IPS-15b (cell line): ENCODE measurements around the gene ELAVL4.

Source experiments
- H3K27me3 ChIP-seq: one replicate; pipeline ENCODE4 v1.6.1; 2013; ENCODE audit warnings: low read length; ENCODE audit not compliant: control insufficient read depth, insufficient read depth
- H3K36me3 ChIP-seq: one replicate; pipeline ENCODE4 v1.6.1; 2013; ENCODE audit warnings: low read length; ENCODE audit not compliant: control insufficient read depth, insufficient read depth
- H3K4me1 ChIP-seq: one replicate; pipeline ENCODE4 v1.6.1; 2013; ENCODE audit warnings: mild to moderate bottlenecking, low read length; ENCODE audit not compliant: control insufficient read depth, insufficient read depth
- H3K4me3 ChIP-seq: one replicate; pipeline ENCODE4 v1.5.1; 2013; ENCODE audit warnings: low read depth, low read length
- H3K9ac ChIP-seq: one replicate; pipeline ENCODE4 v1.6.1; 2013; ENCODE audit warnings: low read depth, mild to moderate bottlenecking, low read length
- H3K9me3 ChIP-seq: one replicate; pipeline ENCODE4 v1.6.1; 2013; ENCODE audit warnings: mild to moderate bottlenecking, low read length; ENCODE audit not compliant: control insufficient read depth, insufficient read depth

ELAVL4 gene

GRCh38 chr1:50189369-50189768, 80.6 kb downstream of the ELAVL4 start:
- H3K4me1 ChIP-seq, result no peaks in the 10 kb centered on the region
- no peaks in the 10 kb centered on the region for H3K27me3 ChIP-seq
- H3K36me3 ChIP-seq, result no peaks in the 10 kb centered on the region
- H3K9me3 ChIP-seq, result no peaks in the 10 kb centered on the region
- no peak overlapping the region for H3K9ac ChIP-seq
- no peak overlapping the region for H3K4me3 ChIP-seq

DNA sequence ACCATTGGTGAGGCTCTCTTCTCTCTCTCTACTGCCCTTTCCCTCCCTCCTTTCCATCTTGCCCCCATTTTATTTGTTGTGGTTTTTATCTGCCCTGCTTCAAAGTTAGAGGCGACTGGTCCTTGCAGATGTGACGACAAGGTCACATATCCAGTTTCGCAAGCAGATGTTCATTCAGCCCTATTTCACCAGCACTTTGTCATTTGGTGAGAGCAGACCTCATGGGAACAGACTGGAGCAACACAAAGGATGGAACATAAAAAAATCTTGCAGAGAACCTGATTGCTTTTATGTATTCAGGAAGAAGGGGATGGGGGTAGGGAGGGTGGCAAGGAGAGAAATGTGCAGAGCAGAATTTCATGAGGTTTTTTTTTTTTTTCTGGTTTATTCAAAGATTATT, 84.3 kb downstream of the ELAVL4 start:
- Histone ChIP-seq H3K36me3 (no peaks in the 10 kb centered on the region), H3K9ac (no peak overlapping the region), H3K4me1 (no peaks in the 10 kb centered on the region), H3K4me3 (no peak overlapping the region), H3K9me3 (no peaks in the 10 kb centered on the region), H3K27me3 (no peaks in the 10 kb centered on the region)

GRCh38 chr1:50195205-50195604, 86.5 kb downstream of the ELAVL4 start:
- H3K9ac ChIP-seq, result no peak overlapping the region
- no peaks in the 10 kb centered on the region for H3K9me3 ChIP-seq
- H3K36me3 ChIP-seq, result no peaks in the 10 kb centered on the region
- H3K27me3 ChIP-seq, result no peaks in the 10 kb centered on the region
- no peaks in the 10 kb centered on the region for H3K4me1 ChIP-seq
- H3K4me3 ChIP-seq, result no peak overlapping the region

DNA sequence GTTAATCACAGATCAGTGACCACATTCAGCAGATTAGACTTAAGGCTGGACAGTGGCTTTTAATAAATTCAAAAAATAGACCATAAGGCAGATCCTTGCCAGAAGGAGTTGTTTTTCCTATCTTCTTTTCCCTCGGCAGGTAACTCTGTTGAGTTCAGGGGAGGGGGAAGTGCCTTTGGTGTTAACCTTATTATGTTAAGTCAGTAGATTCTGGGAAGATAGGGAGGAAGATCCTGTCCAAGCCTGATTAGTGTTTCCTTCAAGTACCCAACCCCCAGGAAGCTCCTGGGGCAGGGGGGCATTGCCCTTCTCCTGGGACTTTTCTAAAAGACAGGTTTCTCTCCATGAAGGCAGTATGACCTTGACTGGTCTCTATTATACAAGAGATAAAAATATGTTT, 87.4 kb downstream of the ELAVL4 start:
- no peaks in the 10 kb centered on the region for H3K9me3 ChIP-seq
- no peaks in the 10 kb centered on the region for H3K36me3 ChIP-seq

GRCh38 chr1:50197216-50197615, 88.5 kb downstream of the ELAVL4 start:
- Histone ChIP-seq H3K9me3 (no peaks in the 10 kb centered on the region), H3K9ac (no peak overlapping the region), H3K27me3 (no peaks in the 10 kb centered on the region), H3K4me1 (no peaks in the 10 kb centered on the region), H3K36me3 (no peaks in the 10 kb centered on the region), H3K4me3 (no peak overlapping the region)

More for the DNA sequence above, 87.4 kb downstream of the ELAVL4 start:
- Histone ChIP-seq H3K4me3 (no peak overlapping the region), H3K4me1 (no peaks in the 10 kb centered on the region), H3K27me3 (no peaks in the 10 kb centered on the region), H3K9ac (no peak overlapping the region)

DNA sequence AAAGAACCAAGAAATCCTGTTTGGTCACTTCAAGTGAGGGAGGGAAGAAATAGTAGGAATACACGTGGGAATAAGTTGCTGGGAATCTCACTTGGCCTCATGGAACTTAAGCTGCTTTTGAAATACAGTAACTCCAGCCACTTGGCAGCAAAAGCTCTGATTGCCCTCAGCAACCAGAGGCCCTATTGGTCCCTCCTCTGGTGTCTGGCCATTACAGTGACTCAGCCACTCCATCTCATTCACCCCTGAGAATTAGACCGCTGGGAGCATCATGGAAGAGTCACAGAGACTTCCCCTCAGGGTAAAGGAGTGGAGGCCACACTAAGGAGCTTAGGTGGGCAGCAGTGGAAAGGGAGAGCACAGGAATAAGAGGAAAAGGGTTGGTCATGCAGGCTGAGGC, 99.6 kb downstream of the ELAVL4 start:
- Histone ChIP-seq H3K4me1 (no peaks in the 10 kb centered on the region), H3K4me3 (no peak overlapping the region), H3K9me3 (no peaks in the 10 kb centered on the region), H3K27me3 (no peaks in the 10 kb centered on the region), H3K36me3 (no peaks in the 10 kb centered on the region), H3K9ac (no peak overlapping the region)

DNA sequence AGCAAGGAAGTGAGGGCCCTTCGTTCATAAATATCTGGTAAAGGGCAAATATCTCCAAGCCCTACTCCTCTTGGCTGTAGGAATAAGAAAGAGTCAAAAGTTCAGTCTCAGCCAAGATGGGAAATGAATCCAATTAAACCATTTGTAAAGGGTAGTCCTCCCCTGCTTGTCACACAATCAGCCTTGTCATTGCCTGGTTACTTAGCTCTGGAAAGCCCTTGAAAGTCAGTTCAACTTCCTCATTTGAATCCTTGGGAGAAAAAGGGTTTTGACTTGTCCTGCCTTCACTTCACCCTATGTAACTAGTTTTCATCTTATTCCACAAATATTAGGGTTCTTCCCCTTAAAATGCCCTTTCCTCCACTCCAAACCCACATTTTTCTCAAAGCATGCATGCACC, 100.0 kb downstream of the ELAVL4 start:
- H3K9ac ChIP-seq, result no peak overlapping the region
- no peak overlapping the region for H3K4me3 ChIP-seq
- H3K36me3 ChIP-seq, result no peaks in the 10 kb centered on the region

DNA sequence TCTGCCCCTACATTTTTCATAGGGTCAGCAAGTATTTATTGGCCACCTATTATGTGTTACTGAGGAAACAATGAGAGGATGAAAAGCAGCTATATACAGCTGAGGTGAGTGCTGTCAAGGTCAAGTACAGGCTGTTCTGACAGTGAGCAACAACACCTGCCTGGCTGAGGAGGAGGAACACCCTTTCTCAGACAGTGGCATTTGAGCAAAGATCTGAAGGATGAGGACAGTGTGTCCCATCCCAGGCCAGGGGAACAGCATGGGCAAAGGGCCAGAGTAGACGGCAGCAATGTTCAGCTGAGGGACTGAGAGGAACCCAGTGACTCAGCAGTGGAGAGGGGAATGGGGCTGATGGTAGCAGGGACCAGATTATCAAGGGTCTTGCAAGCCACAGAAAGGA, 101.0 kb downstream of the ELAVL4 start:
- H3K36me3 ChIP-seq, result no peaks in the 10 kb centered on the region
- H3K27me3 ChIP-seq, result no peaks in the 10 kb centered on the region
- H3K9ac ChIP-seq, result no peak overlapping the region
- H3K9me3 ChIP-seq, result no peaks in the 10 kb centered on the region
- H3K4me3 ChIP-seq, result no peak overlapping the region
- H3K4me1 ChIP-seq, result no peaks in the 10 kb centered on the region

More for the DNA sequence above, 100.0 kb downstream of the ELAVL4 start:
- Histone ChIP-seq H3K27me3 (no peaks in the 10 kb centered on the region), H3K4me1 (no peaks in the 10 kb centered on the region), H3K9me3 (no peaks in the 10 kb centered on the region)

GRCh38 chr1:50213505-50213904, 104.8 kb downstream of the ELAVL4 start:
- Histone ChIP-seq H3K27me3 (no peaks in the 10 kb centered on the region), H3K4me3 (no peak overlapping the region), H3K9ac (no peak overlapping the region), H3K4me1 (no peaks in the 10 kb centered on the region), H3K36me3 (no peaks in the 10 kb centered on the region), H3K9me3 (no peaks in the 10 kb centered on the region)

- Histone ChIP-seq H3K4me1 (no peaks in the 10 kb centered on the region), H3K9ac (no peak overlapping the region), H3K9me3 (no peaks in the 10 kb centered on the region)
Measured at GRCh38 chr1:50214717-50215116, 106.0 kb downstream of the ELAVL4 start.

GRCh38 chr1:50218344-50219120, 109.8 kb downstream of the ELAVL4 start:
- H3K36me3 ChIP-seq, result no peaks in the 10 kb centered on the region
- H3K4me1 ChIP-seq, result no peaks in the 10 kb centered on the region
- H3K27me3 ChIP-seq, result no peaks in the 10 kb centered on the region
- H3K9ac ChIP-seq, result no peak overlapping the region
- no peak overlapping the region for H3K4me3 ChIP-seq
- no peaks in the 10 kb centered on the region for H3K9me3 ChIP-seq

More at GRCh38 chr1:50214717-50215116, 106.0 kb downstream of the ELAVL4 start:
- Histone ChIP-seq H3K36me3 (no peaks in the 10 kb centered on the region), H3K27me3 (no peaks in the 10 kb centered on the region), H3K4me3 (no peak overlapping the region)

- no peaks in the 10 kb centered on the region for H3K4me1 ChIP-seq
Measured at GRCh38 chr1:50228871-50229384, 120.2 kb downstream of the ELAVL4 start.

More at GRCh38 chr1:50228871-50229384, 120.2 kb downstream of the ELAVL4 start:
- Histone ChIP-seq H3K9me3 (peaks cover 5% of the 10 kb centered on the region), H3K9ac (no peak overlapping the region), H3K4me3 (no peak overlapping the region), H3K27me3 (no peaks in the 10 kb centered on the region), H3K36me3 (peaks cover 2% of the 10 kb centered on the region)
